ENCODE measurements around the gene ST6GAL1. TPM values are rescaled to one million over a fixed set of nuclear protein-coding genes. Genes with fewer than 3 reads are reported as not detected.
"Not testable (repeated sequence)": the region's sequence is repeated elsewhere in the genome, so short reads cannot be mapped to it uniquely, and the experiment has no call there.

Gene ST6GAL1
- total RNA-seq, 1 experiment from 2014 or later: 3.3 TPM

DNA sequence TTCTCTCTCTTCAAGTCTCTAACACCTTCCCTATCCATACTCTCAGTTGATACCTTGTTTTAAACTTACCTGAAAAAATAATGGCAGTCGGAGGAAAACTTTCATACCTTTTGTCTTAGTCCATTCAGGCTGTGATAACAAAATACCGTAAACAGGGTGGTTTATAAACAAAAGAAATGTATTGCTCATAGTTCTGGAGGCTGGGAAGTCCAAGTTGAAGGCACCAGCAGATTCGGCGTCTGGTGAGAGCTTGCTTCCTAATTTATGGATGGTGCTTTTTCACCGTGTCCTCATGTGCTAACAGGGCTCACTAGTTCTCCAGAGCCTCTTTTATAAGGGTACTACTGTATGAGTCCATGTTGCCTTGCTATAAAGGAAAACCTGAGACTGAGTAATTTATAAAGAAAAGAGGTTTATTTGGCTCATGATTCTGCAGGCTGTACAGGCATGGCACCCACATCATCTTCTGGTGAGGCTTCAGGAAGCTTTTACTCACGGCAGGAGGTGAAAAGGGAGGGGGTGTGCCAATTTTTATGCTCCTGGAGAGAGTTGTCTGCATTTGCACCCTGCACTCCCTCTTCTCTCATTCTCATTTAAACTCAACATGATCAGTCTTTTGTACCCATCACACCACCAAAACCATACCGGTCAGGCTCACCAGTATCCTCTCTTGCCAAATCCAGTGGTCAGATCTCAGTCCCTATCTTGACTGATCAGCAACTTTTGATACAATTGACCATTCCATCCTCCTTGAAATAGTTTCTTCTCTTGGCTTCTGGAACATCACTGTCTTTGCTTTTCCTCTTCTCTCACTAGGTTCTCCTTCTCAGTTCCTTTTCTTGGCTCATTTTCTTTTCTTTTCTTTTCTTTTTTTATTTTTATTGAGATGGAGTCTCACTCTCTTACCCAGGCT lies 21.6 kb downstream of the ST6GAL1 start:
- no TSS peak for BruUV-seq (replicated peaks)
- Histone ChIP-seq H3K4me1 (ENCODE audit: control insufficient read depth, insufficient read depth, low read length) (no peaks in the 10 kb centered on the region), H3K36me3 (ENCODE audit: control insufficient read depth, insufficient read depth, low read length) (no peaks in the 10 kb centered on the region), H3K4me3 (ENCODE audit: low read depth in 2 of 2, low read length in 2 of 2) (no peak overlapping the region), H3K9me3 (ENCODE audit: control insufficient read depth, insufficient read depth, low read depth, low read length) (no peaks in the 10 kb centered on the region), H3K27me3 (ENCODE audit: control insufficient read depth, insufficient read depth, low read length) (no peaks in the 10 kb centered on the region), H3K27ac (ENCODE audit: low read length) (no peak overlapping the region)
- ChIA-PET CTCF (no interaction called here), POLR2A (no interaction called here)
- no peak for TF ChIP-seq POLR2AphosphoS5 (IDR thresholded peaks at IDR 0.05; ENCODE audit: low read depth, low read length)
- TF ChIP-seq REST (IDR thresholded peaks at IDR 0.05; ENCODE audit: insufficient read depth in 1 of 2, low read depth in 2 of 2, low read length in 1 of 2): no peak
- TF ChIP-seq, protein P1, sequence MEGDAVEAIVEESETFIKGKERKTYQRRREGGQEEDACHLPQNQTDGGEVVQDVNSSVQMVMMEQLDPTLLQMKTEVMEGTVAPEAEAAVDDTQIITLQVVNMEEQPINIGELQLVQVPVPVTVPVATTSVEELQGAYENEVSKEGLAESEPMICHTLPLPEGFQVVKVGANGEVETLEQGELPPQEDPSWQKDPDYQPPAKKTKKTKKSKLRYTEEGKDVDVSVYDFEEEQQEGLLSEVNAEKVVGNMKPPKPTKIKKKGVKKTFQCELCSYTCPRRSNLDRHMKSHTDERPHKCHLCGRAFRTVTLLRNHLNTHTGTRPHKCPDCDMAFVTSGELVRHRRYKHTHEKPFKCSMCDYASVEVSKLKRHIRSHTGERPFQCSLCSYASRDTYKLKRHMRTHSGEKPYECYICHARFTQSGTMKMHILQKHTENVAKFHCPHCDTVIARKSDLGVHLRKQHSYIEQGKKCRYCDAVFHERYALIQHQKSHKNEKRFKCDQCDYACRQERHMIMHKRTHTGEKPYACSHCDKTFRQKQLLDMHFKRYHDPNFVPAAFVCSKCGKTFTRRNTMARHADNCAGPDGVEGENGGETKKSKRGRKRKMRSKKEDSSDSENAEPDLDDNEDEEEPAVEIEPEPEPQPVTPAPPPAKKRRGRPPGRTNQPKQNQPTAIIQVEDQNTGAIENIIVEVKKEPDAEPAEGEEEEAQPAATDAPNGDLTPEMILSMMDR (IDR thresholded peaks at IDR 0.05): no peak
- TF ChIP-seq SIN3A (IDR thresholded peaks at IDR 0.05; ENCODE audit: borderline replicate concordance, insufficient read depth, low read depth, low read length): no peak
- TF ChIP-seq TCF7L2 (IDR thresholded peaks at IDR 0.05; ENCODE audit: low read depth, low read length): no peak
- no peak for ATAC-seq
- no peak for DNase-seq (ENCODE audit: low read depth, low spot score)
- intact Hi-C loops (cut with micrococcal nuclease; ENCODE audit: unreplicated experiment): no loop called here
- in situ Hi-C loops (cut with HindIII; ENCODE audit: low pct_unique_long_range_greater_than_20kb, low sequenced_read_pairs): no loop called here

- no peak overlapping the region for H3K4me3 ChIP-seq (ENCODE audit: low read depth in 2 of 2, low read length in 2 of 2)
- no TSS peak for BruUV-seq (replicated peaks)
- DNase-seq (ENCODE audit: low read depth, low spot score) (no peak), ATAC-seq (no peak)
- ChIA-PET CTCF (no interaction called here), POLR2A (no interaction called here)
- H3K36me3 ChIP-seq (ENCODE audit: control insufficient read depth, insufficient read depth, low read length): no peaks in the 10 kb centered on the region
- no peaks in the 10 kb centered on the region for H3K4me1 ChIP-seq (ENCODE audit: control insufficient read depth, insufficient read depth, low read length)
- intact Hi-C loops (cut with micrococcal nuclease; ENCODE audit: unreplicated experiment) (no loop called here), in situ Hi-C loops (cut with HindIII; ENCODE audit: low pct_unique_long_range_greater_than_20kb, low sequenced_read_pairs) (no loop called here)
- no peak overlapping the region for H3K27ac ChIP-seq (ENCODE audit: low read length)
- no peaks in the 10 kb centered on the region for H3K27me3 ChIP-seq (ENCODE audit: control insufficient read depth, insufficient read depth, low read length)
- TF ChIP-seq, protein P1 (IDR thresholded peaks at IDR 0.05): no peak
- TF ChIP-seq REST (IDR thresholded peaks at IDR 0.05; ENCODE audit: insufficient read depth in 1 of 2, low read depth in 2 of 2, low read length in 1 of 2): no peak
- no peak for TF ChIP-seq POLR2AphosphoS5 (IDR thresholded peaks at IDR 0.05; ENCODE audit: low read depth, low read length)
- TF ChIP-seq TCF7L2 (IDR thresholded peaks at IDR 0.05; ENCODE audit: low read depth, low read length): no peak
- TF ChIP-seq SIN3A (IDR thresholded peaks at IDR 0.05; ENCODE audit: borderline replicate concordance, insufficient read depth, low read depth, low read length): no peak
- H3K9me3 ChIP-seq (ENCODE audit: control insufficient read depth, insufficient read depth, low read depth, low read length): no peaks in the 10 kb centered on the region
These were observed 22.7 kb downstream of the ST6GAL1 start for GRCh38 chr3:186953011-186953487.

GRCh38 chr3:186953992-186954699 lies 23.8 kb downstream of the ST6GAL1 start:
- ATAC-seq; intact Hi-C loops (cut with micrococcal nuclease; ENCODE audit: unreplicated experiment); CTCF ChIA-PET: not testable (repeated sequence)

More at GRCh38 chr3:186953992-186954699, 23.8 kb downstream of the ST6GAL1 start:
- H3K27me3 ChIP-seq (ENCODE audit: control insufficient read depth, insufficient read depth, low read length); BruUV-seq (replicated peaks); H3K4me1 ChIP-seq (ENCODE audit: control insufficient read depth, insufficient read depth, low read length); POLR2A ChIA-PET; H3K4me3 ChIP-seq (ENCODE audit: low read depth in 2 of 2, low read length in 2 of 2); in situ Hi-C loops (cut with HindIII; ENCODE audit: low pct_unique_long_range_greater_than_20kb, low sequenced_read_pairs); DNase-seq (ENCODE audit: low read depth, low spot score); H3K36me3 ChIP-seq (ENCODE audit: control insufficient read depth, insufficient read depth, low read length); H3K9me3 ChIP-seq (ENCODE audit: control insufficient read depth, insufficient read depth, low read depth, low read length); H3K27ac ChIP-seq (ENCODE audit: low read length): not testable (repeated sequence)
